Sigmoid colon (tissue), 4 donors: ENCODE data around the gene HIBCH.

Source experiments
- CTCF ChIP-seq, 4 experiments: fragments of 450-650 bp in 3 of 4; fragments of 200-600 bp in 1 of 4; IDR thresholded peaks; one replicate each; pipeline ENCODE4 v1.5.1; 2016 to 2019; ENCODE audit warnings: antibody characterized with exemption in 4 of 4, mild to moderate bottlenecking in 3 of 4, moderate library complexity in 2 of 4
- POLR2AphosphoS5 ChIP-seq, 4 donors: sonication (generic); formaldehyde crosslinking; IDR thresholded peaks; one replicate each; pipeline ENCODE4 v1.6.1; 2017; ENCODE audit warnings: antibody characterized with exemption in 4 of 4

GRCh38 chr2:190185380-190185779 lies 134.2 kb downstream of the HIBCH start:
- TF ChIP-seq CTCF (IDR thresholded peaks at IDR 0.05) (no peak), POLR2AphosphoS5 (IDR thresholded peaks at IDR 0.05) (no peak)
